Vagina (tissue), 2 donors: ENCODE data around the gene DNM2. TPM values are rescaled to one million over a fixed set of nuclear protein-coding genes. Genes with fewer than 3 reads are reported as not detected.

Experiments used
- DNase-seq, 2 donors: peaks; one replicate each; pipeline ENCODE4 v3.0.0-alpha.2; 2017; ENCODE audit errors: extremely low spot score in 2 of 2
- H3K27ac ChIP-seq: fragments of 200-600 bp; sonication (generic); one replicate; pipeline ENCODE4 v1.5.1; 2019
- H3K27me3 ChIP-seq: fragments of 200-600 bp; sonication (generic); one replicate; pipeline ENCODE4 v1.5.1; 2019
- H3K36me3 ChIP-seq, 2 donors: fragments of 200-600 bp; sonication (generic); one replicate each; pipeline ENCODE4 v1.5.1; 2017 to 2019
- H3K4me1 ChIP-seq: fragments of 200-600 bp; sonication (generic); one replicate; pipeline ENCODE4 v1.5.1; 2019
- H3K4me3 ChIP-seq, 2 donors: fragments of 200-600 bp; sonication (generic); 1 replicate in 1 of 2; 2 replicates in 1 of 2; pipeline ENCODE4 v1.5.1; 2016 to 2019
- H3K9me3 ChIP-seq: fragments of 200-600 bp; sonication (generic); one replicate; pipeline ENCODE4 v1.5.1; 2019
- CTCF ChIP-seq, 3 experiments: fragments of 450-650 bp in 2 of 3; fragments of 200-600 bp in 1 of 3; sonication (generic) in 1 of 3; IDR thresholded peaks; one replicate each; pipeline ENCODE4 v1.5.1; 2017 to 2019; ENCODE audit warnings: antibody characterized with exemption in 3 of 3, mild to moderate bottlenecking in 2 of 3, moderate library complexity in 2 of 3
- POLR2A ChIP-seq, 2 donors: fragments of 450-650 bp; IDR thresholded peaks; one replicate each; pipeline ENCODE4 v1.6.1; 2017; ENCODE audit warnings: antibody characterized with exemption in 2 of 2, mild to moderate bottlenecking in 2 of 2, moderate library complexity in 2 of 2
- POLR2AphosphoS5 ChIP-seq, 2 donors: sonication (generic); formaldehyde crosslinking; IDR thresholded peaks; one replicate each; pipeline ENCODE4 v1.9.0; 2017; ENCODE audit warnings: antibody characterized with exemption in 2 of 2, mild to moderate bottlenecking in 2 of 2, low read depth in 1 of 2; ENCODE audit not compliant: insufficient read depth in 1 of 2
- intact Hi-C: fragments of 100-400 bp; cut with DNase I; formaldehyde crosslinking; loops from one replicate; pipeline ENCODE4 v1.15.1; 2023
- microRNA counts, 2 donors: library from miRNA; unstranded; fragments of <30 nt; microRNA quantifications; one replicate each; lab custom pipeline; 2016 to 2017
- microRNA-seq: library from miRNA; unstranded; fragments of <30 nt; microRNA quantifications from one replicate; pipeline ENCODE4, GENCODE V29; 2017; ENCODE audit warnings: borderline number of aligned reads, borderline replicate concordance
- small RNA-seq: library from RNA; depleted of rRNA; stranded (forward); fragments of <200 nt; gene quantifications from one replicate; pipeline ENCODE3, GENCODE V24; 2016
- total RNA-seq: library from RNA; depleted of rRNA; stranded (reverse); fragments of >200 nt; gene quantifications from one replicate; pipeline ENCODE4 v1.2.3, GENCODE V29; 2016

The DNM2 gene
- total RNA-seq, 1 donor from 2014 or later, result 128 TPM

- no peak overlapping the region for H3K4me3 ChIP-seq
- TF ChIP-seq CTCF (IDR thresholded peaks at IDR 0.05) (no peak), POLR2AphosphoS5 (IDR thresholded peaks at IDR 0.05; ENCODE audit: insufficient read depth in 1 of 2, low read depth in 1 of 2) (no peak), POLR2A (IDR thresholded peaks at IDR 0.05) (no peak)
- intact Hi-C loops, result loop anchor here (10.0 kb wide), 1 partner anchor 47 kb away; the partner anchor contains the start of genes TIMM29 and YIPF2
- no peaks in the 10 kb centered on the region for H3K9me3 ChIP-seq
- H3K27me3 ChIP-seq, result no peaks in the 10 kb centered on the region
- DNase-seq, result no peak
- no peak overlapping the region for H3K27ac ChIP-seq
- peaks cover 93% of the 10 kb centered on the region for H3K4me1 ChIP-seq
- no peaks in the 10 kb centered on the region for H3K36me3 ChIP-seq
Observed at GRCh38 chr19:10878253-10878652, 160.4 kb downstream of the DNM2 start.

MicroRNA genes within 50 kb of the gene (microRNA counts, 767-probe panel; counts per million panel counts)
- microRNA hsa-miR-638 (lab: Ali Mortazavi, UCI), result 238 to 261 counts per million in 2 donors

Small RNA genes lying within 50 kb of the gene (microRNA-seq; reads per million reads assigned to microRNA genes)
- not detected for gene MIR199A1
- gene MIR4748, result not detected
- not detected for gene MIR638
- gene MIR6793, result 1.4 reads per million

Small RNA genes lying within 50 kb of the gene (small RNA-seq; reads per million reads assigned to genes)
- gene MIR199A1 (not detected), gene MIR4748 (not detected), gene MIR638 (not detected), gene MIR6793 (not detected)

Other genes with a start within 250 kb of the DNM2 start
- 53.5 TPM for gene KEAP1, start 214.7 kb upstream of the DNM2 start, total RNA-seq
- 36.6 TPM for gene S1PR5, start 200.6 kb upstream of the DNM2 start, total RNA-seq
- gene ATG4D, start 174.2 kb upstream of the DNM2 start, total RNA-seq, result 18.2 TPM
- 21.6 TPM for gene KRI1, start 152.1 kb upstream of the DNM2 start, total RNA-seq
- 22.8 TPM for gene CDKN2D, start 149.1 kb upstream of the DNM2 start, total RNA-seq
- gene AP1M2, start 130.8 kb upstream of the DNM2 start, total RNA-seq, result 29.0 TPM
- 89.4 TPM for gene SLC44A2, start 92.5 kb upstream of the DNM2 start, total RNA-seq
- gene ILF3, start 63.7 kb upstream of the DNM2 start, total RNA-seq, result 125 TPM
- 36.3 TPM for gene QTRT1, start 16.6 kb upstream of the DNM2 start, total RNA-seq
- 20.4 TPM for gene TMED1, start 118.1 kb downstream of the DNM2 start, total RNA-seq
- gene C19orf38, start 130.3 kb downstream of the DNM2 start, total RNA-seq, result 2.5 TPM
- 28.2 TPM for gene CARM1, start 153.5 kb downstream of the DNM2 start, total RNA-seq
- 42.7 TPM for gene YIPF2, start 210.6 kb downstream of the DNM2 start, total RNA-seq
- 21.9 TPM for gene TIMM29, start 210.7 kb downstream of the DNM2 start, total RNA-seq
- gene SMARCA4, start 243.0 kb downstream of the DNM2 start, total RNA-seq, result 90.4 TPM